ENCODE data around the gene C8B. TPM values are rescaled to one million over a fixed set of nuclear protein-coding genes. Genes with fewer than 3 reads are reported as not detected.

C8B gene
- total RNA-seq, 1 experiment from 2014 or later = 0.10 TPM

DNA sequence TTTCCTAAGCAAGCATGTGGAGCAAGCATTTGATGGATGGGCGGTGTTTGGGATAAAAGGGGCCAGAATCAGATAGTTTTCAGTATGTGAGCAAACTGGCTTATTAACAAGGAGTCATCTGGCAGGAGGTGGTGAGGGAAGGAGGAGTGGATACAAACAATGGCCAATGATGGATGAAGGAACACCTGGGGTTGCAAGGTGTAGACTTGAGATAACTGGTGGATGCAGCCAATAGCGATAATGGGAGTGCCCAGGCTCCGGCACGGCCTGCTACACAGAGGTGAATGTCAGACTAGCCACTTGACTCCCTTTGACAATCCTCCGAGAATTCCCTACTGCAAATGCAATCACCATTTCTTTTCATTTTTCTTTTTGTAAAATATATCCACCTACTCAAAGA lies 41.7 kb downstream of the C8B start:
- intact Hi-C loops (cut with micrococcal nuclease) = no loop called here
- H3K4me3 ChIP-seq (replicated peaks in 1 of 2; ENCODE audit: low read depth in 1 of 2, low read length in 2 of 2) = no peak overlapping the region
- H4K20me1 ChIP-seq (ENCODE audit: insufficient read depth) = no peaks in the 10 kb centered on the region
- H3K27me3 ChIP-seq (ENCODE audit: insufficient read depth, low read length) = peaks cover 8% of the 10 kb centered on the region
- no peak for TF ChIP-seq EGR1 (IDR thresholded peaks at IDR 0.05; ENCODE audit: low read depth)
- BruUV-seq (replicated peaks) = no TSS peak
- no peaks in the 10 kb centered on the region for H3K9me2 ChIP-seq (ENCODE audit: insufficient read depth)
- H3K79me2 ChIP-seq (ENCODE audit: insufficient read depth, low read length) = no peaks in the 10 kb centered on the region
- no peak for DNase-seq (ENCODE audit: low read depth, low spot score)
- H2AFZ ChIP-seq (ENCODE audit: low read depth, low read length, poor library complexity, severe bottlenecking) = no peak overlapping the region
- CTCF ChIA-PET = no interaction called here
- no peak overlapping the region for H3K4me2 ChIP-seq (ENCODE audit: low read length)
- no peaks in the 10 kb centered on the region for H3K4me1 ChIP-seq (ENCODE audit: control insufficient read depth in 1 of 2, insufficient read depth in 2 of 2, low read length in 2 of 2)
- no peaks in the 10 kb centered on the region for H3K36me3 ChIP-seq (ENCODE audit: control insufficient read depth in 1 of 2, insufficient read depth in 2 of 2, low read length in 2 of 2)
- ATAC-seq = no peak
- RAD21 ChIA-PET (ENCODE audit: low non-redundant PET in 1 of 2, low total read pairs in 2 of 2, uncharacterized antibody in 2 of 2, unreplicated experiment in 2 of 2) = no interaction called here
- H3K9me3 ChIP-seq (ENCODE audit: control insufficient read depth in 1 of 2, insufficient read depth in 1 of 2, low read depth in 1 of 2, low read length in 2 of 2) = no peaks in the 10 kb centered on the region
- H3K9ac ChIP-seq (ENCODE audit: low read length) = no peak overlapping the region
- no peak overlapping the region for H3K27ac ChIP-seq (ENCODE audit: low read depth, low read length)
- POLR2A ChIA-PET = no interaction called here

DNA sequence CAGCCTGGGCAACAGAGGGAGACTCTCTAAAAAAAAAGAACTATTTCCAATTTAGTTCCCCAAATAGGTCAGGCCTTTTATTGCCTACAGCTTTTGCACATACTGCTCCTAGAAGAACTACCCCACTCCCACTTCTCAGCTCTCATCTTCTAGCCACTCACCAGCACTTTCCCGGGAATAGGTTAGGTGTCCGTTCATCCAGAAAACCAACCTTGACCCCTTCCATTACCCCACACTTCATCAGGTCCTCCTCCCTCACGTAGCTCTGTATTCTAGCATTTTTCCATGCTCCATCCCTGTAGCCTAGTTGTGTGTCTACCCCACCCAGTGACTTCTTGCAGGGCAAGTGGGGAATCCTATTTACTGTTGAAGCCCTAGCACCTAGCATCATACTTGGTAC lies 42.6 kb downstream of the C8B start:
- CTCF ChIA-PET = no interaction called here
- H3K27me3 ChIP-seq (ENCODE audit: insufficient read depth, low read length) = peaks cover 8% of the 10 kb centered on the region
- RAD21 ChIA-PET (ENCODE audit: low non-redundant PET in 1 of 2, low total read pairs in 2 of 2, uncharacterized antibody in 2 of 2, unreplicated experiment in 2 of 2) = no interaction called here
- no peak for TF ChIP-seq CEBPB (IDR thresholded peaks at IDR 0.05; ENCODE audit: low read depth)
- TF ChIP-seq, protein P1, sequence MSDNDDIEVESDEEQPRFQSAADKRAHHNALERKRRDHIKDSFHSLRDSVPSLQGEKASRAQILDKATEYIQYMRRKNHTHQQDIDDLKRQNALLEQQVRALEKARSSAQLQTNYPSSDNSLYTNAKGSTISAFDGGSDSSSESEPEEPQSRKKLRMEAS (IDR thresholded peaks at IDR 0.05) = no peak
- TF ChIP-seq SIN3A (IDR thresholded peaks at IDR 0.05; ENCODE audit: low read depth) = no peak
- TF ChIP-seq, protein P2, sequence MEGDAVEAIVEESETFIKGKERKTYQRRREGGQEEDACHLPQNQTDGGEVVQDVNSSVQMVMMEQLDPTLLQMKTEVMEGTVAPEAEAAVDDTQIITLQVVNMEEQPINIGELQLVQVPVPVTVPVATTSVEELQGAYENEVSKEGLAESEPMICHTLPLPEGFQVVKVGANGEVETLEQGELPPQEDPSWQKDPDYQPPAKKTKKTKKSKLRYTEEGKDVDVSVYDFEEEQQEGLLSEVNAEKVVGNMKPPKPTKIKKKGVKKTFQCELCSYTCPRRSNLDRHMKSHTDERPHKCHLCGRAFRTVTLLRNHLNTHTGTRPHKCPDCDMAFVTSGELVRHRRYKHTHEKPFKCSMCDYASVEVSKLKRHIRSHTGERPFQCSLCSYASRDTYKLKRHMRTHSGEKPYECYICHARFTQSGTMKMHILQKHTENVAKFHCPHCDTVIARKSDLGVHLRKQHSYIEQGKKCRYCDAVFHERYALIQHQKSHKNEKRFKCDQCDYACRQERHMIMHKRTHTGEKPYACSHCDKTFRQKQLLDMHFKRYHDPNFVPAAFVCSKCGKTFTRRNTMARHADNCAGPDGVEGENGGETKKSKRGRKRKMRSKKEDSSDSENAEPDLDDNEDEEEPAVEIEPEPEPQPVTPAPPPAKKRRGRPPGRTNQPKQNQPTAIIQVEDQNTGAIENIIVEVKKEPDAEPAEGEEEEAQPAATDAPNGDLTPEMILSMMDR (IDR thresholded peaks at IDR 0.05 in 2 of 3, conservative IDR thresholded peaks at IDR 0.05 in 1 of 3; ENCODE audit: borderline replicate concordance in 1 of 3, insufficient read depth in 1 of 3, low read depth in 2 of 3, low read length in 2 of 3) = no peak
- TF ChIP-seq RAD21 (IDR thresholded peaks at IDR 0.05; ENCODE audit: low read depth) = no peak
- TF ChIP-seq YY1 (IDR thresholded peaks at IDR 0.05; ENCODE audit: extremely low read depth, insufficient replicate concordance, low read depth, low read length) = no peak
- no peak for TF ChIP-seq POLR2AphosphoS5 (IDR thresholded peaks at IDR 0.05; ENCODE audit: low read depth, low read length)
- no peak for TF ChIP-seq TCF7L2 (IDR thresholded peaks at IDR 0.05; ENCODE audit: borderline replicate concordance, extremely low read depth, insufficient read depth, insufficient read length)
- TF ChIP-seq SP1 (IDR thresholded peaks at IDR 0.05; ENCODE audit: low read depth) = no peak
- TF ChIP-seq EGR1 (IDR thresholded peaks at IDR 0.05; ENCODE audit: low read depth) = no peak
- no peak for TF ChIP-seq JUND (IDR thresholded peaks at IDR 0.05)
- TF ChIP-seq FOSL1 (IDR thresholded peaks at IDR 0.05; ENCODE audit: low read depth) = no peak
- TF ChIP-seq, protein P3, sequence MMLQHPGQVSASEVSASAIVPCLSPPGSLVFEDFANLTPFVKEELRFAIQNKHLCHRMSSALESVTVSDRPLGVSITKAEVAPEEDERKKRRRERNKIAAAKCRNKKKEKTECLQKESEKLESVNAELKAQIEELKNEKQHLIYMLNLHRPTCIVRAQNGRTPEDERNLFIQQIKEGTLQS (IDR thresholded peaks at IDR 0.05) = no peak
- no peak for TF ChIP-seq CBX3 (IDR thresholded peaks at IDR 0.05; ENCODE audit: low read depth)
- TF ChIP-seq ELF1 (IDR thresholded peaks at IDR 0.05; ENCODE audit: borderline replicate concordance, low read depth) = no peak
- no peaks in the 10 kb centered on the region for H4K20me1 ChIP-seq (ENCODE audit: insufficient read depth)
- POLR2A ChIA-PET = no interaction called here
- H3K79me2 ChIP-seq (ENCODE audit: insufficient read depth, low read length) = no peaks in the 10 kb centered on the region
- no peak overlapping the region for H3K4me3 ChIP-seq (replicated peaks in 1 of 2; ENCODE audit: low read depth in 1 of 2, low read length in 2 of 2)
- no peaks in the 10 kb centered on the region for H3K9me3 ChIP-seq (ENCODE audit: control insufficient read depth in 1 of 2, insufficient read depth in 1 of 2, low read depth in 1 of 2, low read length in 2 of 2)
- no peaks in the 10 kb centered on the region for H3K9me2 ChIP-seq (ENCODE audit: insufficient read depth)
- BruUV-seq (replicated peaks) = no TSS peak
- H2AFZ ChIP-seq (ENCODE audit: low read depth, low read length, poor library complexity, severe bottlenecking) = no peak overlapping the region
- H3K4me1 ChIP-seq (ENCODE audit: control insufficient read depth in 1 of 2, insufficient read depth in 2 of 2, low read length in 2 of 2) = no peaks in the 10 kb centered on the region
- no peak overlapping the region for H3K27ac ChIP-seq (ENCODE audit: low read depth, low read length)
- ATAC-seq (no peak), DNase-seq (ENCODE audit: low read depth, low spot score) (no peak)
- no peak overlapping the region for H3K4me2 ChIP-seq (ENCODE audit: low read length)
- H3K9ac ChIP-seq (ENCODE audit: low read length) = no peak overlapping the region
- H3K36me3 ChIP-seq (ENCODE audit: control insufficient read depth in 1 of 2, insufficient read depth in 2 of 2, low read length in 2 of 2) = no peaks in the 10 kb centered on the region
- intact Hi-C loops (cut with micrococcal nuclease) = no loop called here
